HUES48 (cell line): Measurements from ENCODE around the gene FAM120AOS.

Source experiments
- H3K27ac ChIP-seq: one replicate; pipeline ENCODE4 v1.7.0; 2013; ENCODE audit warnings: low read depth, low read length, inconsistent platforms
- H3K27me3 ChIP-seq: 2 replicates; pipeline ENCODE4 v1.6.1; 2013; ENCODE audit warnings: mild to moderate bottlenecking, low read length; ENCODE audit not compliant: control insufficient read depth, insufficient read depth
- H3K36me3 ChIP-seq: 2 replicates; pipeline ENCODE4 v1.6.1; 2013; ENCODE audit warnings: low read length; ENCODE audit not compliant: control insufficient read depth, insufficient read depth
- H3K4me1 ChIP-seq: 2 replicates; pipeline ENCODE4 v1.6.1; 2013; ENCODE audit warnings: mild to moderate bottlenecking, low read length; ENCODE audit not compliant: control insufficient read depth, insufficient read depth
- H3K4me3 ChIP-seq: 2 replicates; pipeline ENCODE4 v1.5.1; 2013; ENCODE audit warnings: mild to moderate bottlenecking, low read depth, low read length
- H3K9ac ChIP-seq: 2 replicates; pipeline ENCODE4 v1.6.1; 2013; ENCODE audit warnings: mild to moderate bottlenecking, low read depth, low read length, moderate library complexity
- H3K9me3 ChIP-seq: 2 replicates; pipeline ENCODE4 v1.6.1; 2013; ENCODE audit warnings: low read length; ENCODE audit not compliant: control insufficient read depth, insufficient read depth

Gene FAM120AOS

DNA sequence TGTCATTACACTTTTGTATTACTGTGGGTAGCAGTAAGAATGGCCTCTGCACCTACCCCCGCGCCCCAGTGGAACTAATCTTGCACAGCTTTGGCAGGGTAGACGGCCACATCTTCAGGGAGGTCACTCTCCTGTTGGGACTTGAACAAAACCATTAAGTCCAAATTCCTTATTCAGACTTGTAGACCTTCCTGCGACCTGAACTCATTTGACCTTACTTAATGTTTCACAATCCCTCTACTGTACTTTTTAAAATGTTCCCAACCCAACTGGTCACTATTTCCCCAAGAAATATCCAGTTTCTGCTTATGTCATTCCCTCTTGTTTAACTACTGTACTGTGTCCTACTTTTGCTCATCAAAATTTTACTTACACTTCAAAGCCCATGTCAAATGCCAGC is 5.3 kb upstream of the FAM120AOS start:
- peaks cover 39% of the 10 kb centered on the region for H3K4me1 ChIP-seq
- H3K36me3 ChIP-seq = no peaks in the 10 kb centered on the region; the same call in 1 of the 2 replicates
- no peak overlapping the region for H3K27ac ChIP-seq
- no peak overlapping the region for H3K9ac ChIP-seq
- H3K9me3 ChIP-seq = no peaks in the 10 kb centered on the region
- no peaks in the 10 kb centered on the region for H3K27me3 ChIP-seq
- H3K4me3 ChIP-seq = no peak overlapping the region

DNA sequence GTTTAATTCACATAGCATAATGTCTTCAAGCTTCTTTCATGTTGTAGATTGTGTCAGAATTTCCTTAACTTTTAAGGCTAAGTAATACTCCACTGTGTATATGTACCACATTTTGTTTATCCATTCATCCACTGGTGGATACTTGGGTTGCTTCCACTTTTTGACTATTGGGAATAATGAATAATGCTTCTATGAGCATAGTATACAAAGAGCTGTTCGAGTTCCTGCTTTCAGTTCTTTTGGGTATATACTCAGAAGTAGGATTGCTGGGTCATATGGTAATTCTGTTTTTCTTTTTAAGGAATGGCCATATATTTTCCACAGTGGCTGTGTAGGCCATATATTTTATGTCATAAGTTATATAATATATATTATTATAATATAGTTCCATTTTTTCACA is 3.6 kb upstream of the FAM120AOS start:
- Histone ChIP-seq H3K4me1 (peaks cover 39% of the 10 kb centered on the region), H3K4me3 (no peak overlapping the region), H3K27me3 (no peaks in the 10 kb centered on the region), H3K9me3 (no peaks in the 10 kb centered on the region), H3K27ac (no peak overlapping the region), H3K36me3 (no peaks in the 10 kb centered on the region; the same call in 1 of the 2 replicates), H3K9ac (no peak overlapping the region)

DNA sequence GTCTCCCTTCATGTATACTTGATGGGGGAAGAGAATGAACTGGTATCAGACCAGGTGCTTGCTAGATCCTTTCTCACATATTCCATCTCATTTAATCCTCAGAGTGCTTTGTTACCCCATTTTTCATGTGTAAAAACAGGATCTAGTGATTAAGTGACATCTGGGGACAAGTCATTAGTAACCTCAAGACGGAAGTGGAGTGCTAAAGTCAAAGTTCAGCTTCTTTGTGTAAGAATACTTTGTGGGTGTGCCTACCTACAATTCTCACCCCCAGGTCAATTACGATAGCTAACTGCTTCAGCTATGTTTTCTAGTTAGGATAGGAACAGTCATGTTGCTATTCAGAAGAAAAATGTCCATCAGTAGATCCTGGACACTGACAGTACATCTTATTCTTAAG is 3.1 kb upstream of the FAM120AOS start:
- H3K9ac ChIP-seq = no peak overlapping the region
- no peaks in the 10 kb centered on the region for H3K9me3 ChIP-seq
- H3K36me3 ChIP-seq = no peaks in the 10 kb centered on the region; the same call in 1 of the 2 replicates
- H3K4me1 ChIP-seq = peaks cover 39% of the 10 kb centered on the region
- H3K27me3 ChIP-seq = no peaks in the 10 kb centered on the region
- no peak overlapping the region for H3K27ac ChIP-seq
- H3K4me3 ChIP-seq = no peak overlapping the region

DNA sequence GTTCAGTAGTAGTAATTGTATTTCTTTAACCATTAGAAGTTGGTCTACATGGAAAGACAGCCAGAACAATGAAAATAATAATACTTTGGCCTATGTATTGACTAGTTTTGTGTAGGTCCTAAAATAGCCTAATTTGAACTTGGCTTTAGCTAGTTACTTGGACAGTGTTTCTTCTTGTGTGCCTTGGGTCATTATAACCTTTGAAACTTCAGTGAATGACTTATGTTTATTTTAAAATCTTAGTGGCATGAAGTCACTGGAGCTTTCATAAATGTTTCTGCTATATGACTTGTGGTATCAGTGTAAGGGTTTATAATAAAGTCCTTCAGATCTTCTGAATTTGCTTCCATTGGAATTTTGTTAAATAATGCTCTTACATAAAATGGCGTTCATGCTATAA is 2.6 kb upstream of the FAM120AOS start:
- Histone ChIP-seq H3K27ac (no peak overlapping the region), H3K4me1 (peaks cover 37% of the 10 kb centered on the region)

DNA sequence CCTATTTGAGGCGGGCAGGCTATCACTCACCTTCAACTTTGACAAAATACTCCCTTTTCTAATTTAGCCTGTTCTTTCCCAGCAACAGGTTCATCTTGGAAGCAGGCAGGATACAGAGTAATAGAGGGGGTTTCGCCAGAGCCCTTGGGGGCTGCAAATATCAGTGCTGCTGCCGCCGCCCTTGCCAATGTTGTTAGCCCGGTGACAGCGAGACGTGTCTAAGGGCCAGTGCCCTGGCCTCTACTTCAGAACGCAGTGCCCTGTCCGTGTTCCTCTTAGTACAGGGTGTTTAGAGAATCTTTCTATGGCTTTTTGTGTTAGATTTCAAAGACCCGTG is 703 bp downstream of the FAM120AOS start:
- no peaks in the 10 kb centered on the region for H3K9me3 ChIP-seq
- peaks cover 19% of the 10 kb centered on the region for H3K36me3 ChIP-seq
- peaks cover 17% of the 10 kb centered on the region for H3K4me1 ChIP-seq
- H3K27me3 ChIP-seq = no peaks in the 10 kb centered on the region
- peak overlapping the region; percentile 76; the same call in 1 of the 2 replicates for H3K9ac ChIP-seq
- peak overlapping the region; percentile 86 for H3K27ac ChIP-seq
- H3K4me3 ChIP-seq = peak overlapping the region; percentile 86

More for the DNA sequence above, 2.6 kb upstream of the FAM120AOS start:
- Histone ChIP-seq H3K36me3 (no peaks in the 10 kb centered on the region; the same call in 1 of the 2 replicates), H3K4me3 (no peak overlapping the region), H3K9ac (no peak overlapping the region), H3K9me3 (no peaks in the 10 kb centered on the region), H3K27me3 (no peaks in the 10 kb centered on the region)

DNA sequence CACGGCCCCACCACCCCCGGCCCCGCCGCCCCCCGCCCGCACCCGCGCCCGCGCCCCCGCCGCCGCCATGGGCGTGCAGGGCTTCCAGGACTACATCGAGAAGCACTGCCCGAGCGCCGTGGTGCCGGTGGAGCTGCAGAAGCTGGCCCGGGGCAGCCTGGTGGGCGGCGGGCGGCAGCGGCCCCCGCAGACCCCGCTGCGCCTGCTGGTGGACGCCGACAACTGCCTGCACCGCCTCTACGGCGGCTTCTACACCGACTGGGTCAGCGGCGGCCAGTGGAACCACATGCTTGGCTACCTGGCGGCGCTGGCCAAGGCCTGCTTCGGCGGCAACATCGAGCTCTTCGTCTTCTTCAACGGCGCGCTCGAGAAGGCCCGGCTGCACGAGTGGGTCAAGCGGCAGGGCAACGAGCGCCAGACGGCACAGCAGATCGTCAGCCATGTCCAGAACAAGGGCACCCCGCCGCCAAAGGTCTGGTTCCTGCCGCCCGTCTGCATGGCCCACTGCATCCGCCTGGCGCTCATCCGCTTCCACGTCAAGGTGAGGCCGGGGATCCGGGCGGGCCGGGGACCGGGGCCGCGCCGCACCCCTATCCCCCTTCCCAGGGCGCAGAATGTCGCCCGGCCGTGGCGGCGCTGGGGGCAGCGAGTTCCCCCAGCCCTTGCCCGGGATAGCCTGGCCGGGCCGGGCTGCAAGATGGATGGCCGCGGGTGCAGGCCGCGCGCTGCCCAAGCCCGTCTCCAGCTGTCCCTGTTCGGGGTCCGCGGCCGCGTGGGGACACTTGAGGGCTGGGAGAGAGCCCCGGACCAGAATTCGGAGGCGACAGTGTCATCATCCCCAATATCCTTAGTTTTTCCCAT is 1.3 kb downstream of the FAM120AOS start:
- peak overlapping the region; percentile 86 for H3K27ac ChIP-seq
- peak overlapping the region; percentile 86 for H3K4me3 ChIP-seq
- H3K9ac ChIP-seq = peak overlapping the region; percentile 76
- peaks cover 25% of the 10 kb centered on the region for H3K36me3 ChIP-seq
- H3K9me3 ChIP-seq = no peaks in the 10 kb centered on the region
- H3K27me3 ChIP-seq = no peaks in the 10 kb centered on the region
- H3K4me1 ChIP-seq = peaks cover 17% of the 10 kb centered on the region

DNA sequence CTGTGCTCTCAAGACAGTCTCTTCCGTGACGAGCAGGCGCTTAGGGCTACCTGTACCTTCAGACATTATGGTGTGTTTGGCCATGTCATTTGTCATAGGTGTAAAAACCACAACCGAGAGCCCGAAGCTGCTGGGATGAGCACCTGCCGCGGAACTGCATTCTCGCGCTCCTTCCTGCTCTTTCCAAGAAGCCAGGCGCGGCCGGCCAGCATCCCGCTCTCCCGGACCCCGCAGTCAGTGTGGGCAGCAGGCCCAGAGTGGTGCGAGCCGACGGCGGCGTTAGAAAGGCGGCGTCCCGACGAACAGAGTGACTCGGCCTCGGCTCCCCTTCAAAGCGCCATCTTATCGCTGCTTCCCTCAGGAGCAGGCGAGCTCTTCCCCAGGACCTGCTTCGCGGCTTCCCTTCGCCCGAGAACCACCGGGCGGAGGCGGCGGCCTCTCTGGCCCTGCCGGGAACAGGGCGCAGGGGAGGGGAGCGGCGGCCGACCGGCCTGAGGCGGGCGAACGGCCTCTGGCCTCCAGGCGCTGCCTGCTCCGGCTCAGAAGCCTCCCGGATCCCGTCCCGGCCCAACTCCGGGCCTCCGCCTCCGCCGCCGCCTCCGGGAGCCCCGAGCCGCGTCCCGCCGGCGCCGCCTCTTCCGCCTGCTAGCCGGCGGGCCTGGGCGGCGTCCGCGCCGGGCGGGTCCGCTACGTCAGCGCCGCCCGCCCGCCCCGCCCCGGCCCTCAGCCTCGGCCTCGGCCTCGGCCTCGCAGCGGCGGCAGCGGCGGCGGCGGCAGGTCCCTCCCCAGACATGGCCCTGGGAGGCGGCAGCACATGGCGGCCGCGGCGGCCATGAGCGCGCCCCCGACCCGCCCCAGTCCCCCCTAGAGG is 2.2 kb downstream of the FAM120AOS start, which contains the start of gene FAM120A:
FAM120A (plus strand) TSS at position 741 of the 871 bp plus-strand sequence. CDS start 231 bp downstream, outside the sequence.
- Histone ChIP-seq H3K27ac (peak within 1 kb of the TSS; percentile 93), H3K27me3 (no peaks in the 10 kb centered on the region), H3K4me1 (peaks cover 17% of the 10 kb centered on the region), H3K9me3 (no peaks in the 10 kb centered on the region), H3K4me3 (peak within 1 kb of the TSS; percentile 86), H3K9ac (peak within 1 kb of the TSS; percentile 90), H3K36me3 (peaks cover 34% of the 10 kb centered on the region)

DNA sequence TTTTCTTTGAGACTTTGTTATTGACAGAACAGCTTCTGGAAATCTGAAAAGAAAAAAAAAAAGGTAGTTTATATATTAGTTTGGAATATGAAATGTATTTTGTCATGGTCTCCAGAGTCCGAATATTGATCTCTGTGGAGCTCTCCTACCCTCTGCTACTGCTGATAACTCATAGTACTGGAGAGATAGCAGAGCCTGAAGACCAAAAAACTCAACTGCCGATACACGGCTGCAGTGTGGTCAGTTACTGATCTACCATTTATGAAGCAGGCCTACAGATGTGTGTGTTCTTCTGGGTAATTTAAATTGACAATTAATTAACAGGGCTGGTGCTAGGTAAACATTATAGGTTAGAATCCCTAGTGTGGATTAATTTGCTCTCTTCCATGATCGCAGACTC is 5.7 kb downstream of the FAM120AOS start:
- Histone ChIP-seq H3K4me1 (no peaks in the 10 kb centered on the region), H3K27ac (no peak overlapping the region), H3K4me3 (no peak overlapping the region), H3K9me3 (no peaks in the 10 kb centered on the region), H3K9ac (no peak overlapping the region), H3K36me3 (peaks cover 41% of the 10 kb centered on the region), H3K27me3 (no peaks in the 10 kb centered on the region)

DNA sequence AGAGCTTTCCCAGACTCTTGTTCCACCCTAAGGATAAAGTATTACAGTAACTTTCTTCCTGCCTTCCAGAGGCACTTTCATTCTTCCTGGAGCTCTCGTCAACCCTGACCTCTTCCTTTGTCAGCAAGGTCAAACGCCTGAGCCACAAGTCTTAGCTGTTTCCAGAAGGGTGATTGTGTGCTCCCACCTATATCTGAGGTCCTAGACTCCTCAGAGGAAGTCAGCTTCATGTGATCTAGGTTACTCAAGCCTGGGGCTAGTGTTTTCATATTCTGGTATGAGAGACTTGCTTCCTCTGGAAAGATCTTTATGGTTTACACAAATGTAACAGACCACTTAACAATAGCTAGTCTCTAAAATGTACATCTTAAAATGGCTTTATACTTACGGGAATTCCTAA is 7.3 kb downstream of the FAM120AOS start:
- no peaks in the 10 kb centered on the region for H3K9me3 ChIP-seq
- H3K9ac ChIP-seq = no peak overlapping the region
- peaks cover 41% of the 10 kb centered on the region for H3K36me3 ChIP-seq
- H3K27me3 ChIP-seq = no peaks in the 10 kb centered on the region
- H3K27ac ChIP-seq = no peak overlapping the region
- H3K4me3 ChIP-seq = no peak overlapping the region
- H3K4me1 ChIP-seq = no peaks in the 10 kb centered on the region

DNA sequence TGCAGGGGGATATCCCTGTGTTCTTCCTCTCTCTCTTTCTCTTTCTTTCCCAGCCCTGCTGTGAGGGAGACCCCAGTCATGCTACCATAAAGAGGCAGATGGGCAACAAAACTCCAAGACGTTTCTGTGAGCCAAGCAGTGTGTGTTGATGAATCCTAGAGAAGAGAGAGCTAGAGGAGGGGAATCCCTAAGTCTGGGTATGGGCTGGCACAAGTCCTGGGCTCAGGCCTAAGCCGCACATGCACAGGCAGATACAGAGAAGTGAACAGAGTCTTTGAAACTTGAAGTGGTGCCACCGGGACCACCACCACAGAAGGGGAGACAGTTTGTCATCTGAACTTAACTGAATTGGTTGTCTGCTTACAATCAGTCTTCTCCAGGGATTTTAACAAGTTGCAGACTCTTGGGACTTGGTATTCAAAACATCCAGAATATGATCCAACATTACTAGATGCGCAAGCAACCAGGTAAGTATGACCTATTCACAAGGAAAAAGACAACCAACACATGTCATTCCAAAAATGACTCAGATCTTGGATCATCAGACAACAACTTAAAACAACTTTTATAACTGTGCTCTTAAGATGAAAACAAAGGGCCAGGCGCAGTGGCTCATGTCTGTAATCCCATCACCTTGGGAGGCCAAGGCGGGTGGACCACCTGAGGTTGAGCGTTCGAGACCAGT is 12.3 kb downstream of the FAM120AOS start:
- peaks cover 5% of the 10 kb centered on the region; the same call in 1 of the 2 replicates for H3K36me3 ChIP-seq
- no peaks in the 10 kb centered on the region for H3K27me3 ChIP-seq
- no peaks in the 10 kb centered on the region for H3K4me1 ChIP-seq
- H3K9me3 ChIP-seq = no peaks in the 10 kb centered on the region
- H3K27ac ChIP-seq = no peak overlapping the region
- H3K9ac ChIP-seq = no peak overlapping the region
- H3K4me3 ChIP-seq = no peak overlapping the region
